Prostate gland (tissue), 2 donors: ENCODE results near the gene SIRT1. TPM values are rescaled to one million over a fixed set of nuclear protein-coding genes. Genes with fewer than 3 reads are reported as not detected.
A peak's percentile ranks its signal among the peaks of the same experiment; 100 is the strongest.
"Not testable (repeated sequence)": the region's sequence is repeated elsewhere in the genome, so short reads cannot be mapped to it uniquely, and the experiment has no call there.

Source experiments
- DNase-seq: peaks from one replicate; pipeline ENCODE4 v3.0.0-alpha.2; 2019; ENCODE audit warnings: low spot score
- H3K27ac ChIP-seq, 2 donors: fragments of 200-600 bp; sonication (generic); 2 replicates each; pipeline ENCODE4 v1.5.1; 2017 to 2019
- H3K27me3 ChIP-seq: fragments of 200-600 bp; sonication (generic); replicated peaks from 2 replicates; pipeline ENCODE4 v1.5.1; 2019; ENCODE audit not compliant: insufficient read depth
- H3K36me3 ChIP-seq, 2 donors: fragments of 200-600 bp; sonication (generic); 1 replicate in 1 of 2; 2 replicates in 1 of 2; pipeline versions ENCODE4 v1.5.1 to v1.8.1; 2017 to 2019
- H3K4me1 ChIP-seq: fragments of 200-600 bp; sonication (generic); replicated peaks from 2 replicates; pipeline ENCODE4 v1.5.1; 2019
- H3K4me3 ChIP-seq, 2 donors: fragments of 200-600 bp; sonication (generic); 2 replicates each; pipeline ENCODE4 v1.5.1; 2017 to 2019
- H3K9me3 ChIP-seq: fragments of 200-600 bp; sonication (generic); 2 replicates; pipeline ENCODE4 v1.5.1; 2017
- POLR2A ChIP-seq: fragments of 450-650 bp; IDR thresholded peaks from one replicate; pipeline ENCODE4 v1.6.1; 2016; ENCODE audit warnings: antibody characterized with exemption, mild to moderate bottlenecking
- POLR2AphosphoS5 ChIP-seq: sonication (generic); formaldehyde crosslinking; IDR thresholded peaks from one replicate; pipeline ENCODE4 v1.6.1; 2017; ENCODE audit warnings: antibody characterized with exemption
- WGBS: methylation state at CpG from one replicate; pipeline ENCODE4 v1.1.5; 2018; 5-methylcytosine and 5-hydroxymethylcytosine counted together
- intact Hi-C: fragments of 100-400 bp; cut with DNase I; formaldehyde crosslinking; loops from one replicate; pipeline ENCODE4 v1.14.2; 2022
- total RNA-seq, 2 donors: library from RNA; depleted of rRNA; stranded (reverse); fragments of >200 nt; gene quantifications; one replicate each; pipeline ENCODE4 v1.1.0, GENCODE V29; 2016
- TF ChIP-seq, protein P1 (sequence below), 4 experiments: fragments of 200-600 bp in 2 of 4; fragments of 450-650 bp in 2 of 4; sonication (generic) in 2 of 4; IDR thresholded peaks; 1 replicate in 3 of 4; 2 replicates in 1 of 4; pipeline ENCODE4 v1.5.1; 2016 to 2019; ENCODE audit warnings: antibody characterized with exemption in 4 of 4, mild to moderate bottlenecking in 2 of 4, moderate library complexity in 2 of 4

SIRT1 gene
- total RNA-seq, 2 donors from 2014 or later = 22.0 to 46.2 TPM

GRCh38 chr10:67875340-67876238 lies 8.9 kb upstream of the SIRT1 start:
- no peak for DNase-seq
- H3K4me1 ChIP-seq = no peaks in the 10 kb centered on the region
- H3K36me3 ChIP-seq = no peaks in the 10 kb centered on the region
- no peak overlapping the region for H3K27ac ChIP-seq
- H3K4me3 ChIP-seq = no peak overlapping the region
- H3K9me3 ChIP-seq = no peaks in the 10 kb centered on the region
- no peak for TF ChIP-seq POLR2A
- TF ChIP-seq, protein P1, sequence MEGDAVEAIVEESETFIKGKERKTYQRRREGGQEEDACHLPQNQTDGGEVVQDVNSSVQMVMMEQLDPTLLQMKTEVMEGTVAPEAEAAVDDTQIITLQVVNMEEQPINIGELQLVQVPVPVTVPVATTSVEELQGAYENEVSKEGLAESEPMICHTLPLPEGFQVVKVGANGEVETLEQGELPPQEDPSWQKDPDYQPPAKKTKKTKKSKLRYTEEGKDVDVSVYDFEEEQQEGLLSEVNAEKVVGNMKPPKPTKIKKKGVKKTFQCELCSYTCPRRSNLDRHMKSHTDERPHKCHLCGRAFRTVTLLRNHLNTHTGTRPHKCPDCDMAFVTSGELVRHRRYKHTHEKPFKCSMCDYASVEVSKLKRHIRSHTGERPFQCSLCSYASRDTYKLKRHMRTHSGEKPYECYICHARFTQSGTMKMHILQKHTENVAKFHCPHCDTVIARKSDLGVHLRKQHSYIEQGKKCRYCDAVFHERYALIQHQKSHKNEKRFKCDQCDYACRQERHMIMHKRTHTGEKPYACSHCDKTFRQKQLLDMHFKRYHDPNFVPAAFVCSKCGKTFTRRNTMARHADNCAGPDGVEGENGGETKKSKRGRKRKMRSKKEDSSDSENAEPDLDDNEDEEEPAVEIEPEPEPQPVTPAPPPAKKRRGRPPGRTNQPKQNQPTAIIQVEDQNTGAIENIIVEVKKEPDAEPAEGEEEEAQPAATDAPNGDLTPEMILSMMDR (IDR thresholded peaks at IDR 0.05) = no peak
- no peak for TF ChIP-seq POLR2AphosphoS5
- no peaks in the 10 kb centered on the region for H3K27me3 ChIP-seq
- 62% methylated on average over 3 of the region's 3 CpGs for WGBS
- intact Hi-C loops = no loop called here

GRCh38 chr10:67877421-67877820 lies 7.0 kb upstream of the SIRT1 start:
- 96% methylated on average over 11 of the region's 11 CpGs for WGBS
- intact Hi-C loops, H3K9me3 ChIP-seq: not testable (repeated sequence)

DNA sequence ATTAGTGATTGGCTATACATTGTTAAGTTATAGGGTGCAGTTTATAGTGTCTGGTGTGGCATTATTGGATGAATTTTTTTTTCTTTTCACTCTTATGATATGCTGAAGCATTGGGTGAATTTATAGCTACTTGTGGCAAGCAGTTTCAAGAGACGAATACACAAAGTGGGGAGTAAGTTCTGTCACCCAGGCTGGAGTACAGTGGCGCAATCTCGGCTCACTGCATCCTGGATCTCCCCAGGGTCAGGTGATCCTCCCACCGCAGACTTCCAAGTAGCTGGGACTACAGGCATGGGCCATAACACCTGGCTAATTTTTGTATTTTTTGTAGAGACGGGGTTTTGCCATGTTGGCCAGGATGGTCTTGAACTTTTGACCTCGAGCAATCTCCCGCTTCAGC lies 6.3 kb upstream of the SIRT1 start:
- intact Hi-C loops = no loop called here
- 87% methylated on average over 7 of the region's 7 CpGs for WGBS
- no peak for DNase-seq
- Histone ChIP-seq H3K27ac (no peak overlapping the region), H3K27me3 (no peaks in the 10 kb centered on the region), H3K4me3 (no peak overlapping the region), H3K4me1 (no peaks in the 10 kb centered on the region), H3K36me3 (no peaks in the 10 kb centered on the region), H3K9me3 (no peaks in the 10 kb centered on the region)
- TF ChIP-seq POLR2A (no peak), POLR2AphosphoS5 (no peak)
- TF ChIP-seq, protein P1 (IDR thresholded peaks at IDR 0.05) = no peak

More at GRCh38 chr10:67877421-67877820, 7.0 kb upstream of the SIRT1 start:
- not testable (repeated sequence) for H3K27ac ChIP-seq, H3K27me3 ChIP-seq, H3K4me1 ChIP-seq, H3K36me3 ChIP-seq, DNase-seq, H3K4me3 ChIP-seq

DNA sequence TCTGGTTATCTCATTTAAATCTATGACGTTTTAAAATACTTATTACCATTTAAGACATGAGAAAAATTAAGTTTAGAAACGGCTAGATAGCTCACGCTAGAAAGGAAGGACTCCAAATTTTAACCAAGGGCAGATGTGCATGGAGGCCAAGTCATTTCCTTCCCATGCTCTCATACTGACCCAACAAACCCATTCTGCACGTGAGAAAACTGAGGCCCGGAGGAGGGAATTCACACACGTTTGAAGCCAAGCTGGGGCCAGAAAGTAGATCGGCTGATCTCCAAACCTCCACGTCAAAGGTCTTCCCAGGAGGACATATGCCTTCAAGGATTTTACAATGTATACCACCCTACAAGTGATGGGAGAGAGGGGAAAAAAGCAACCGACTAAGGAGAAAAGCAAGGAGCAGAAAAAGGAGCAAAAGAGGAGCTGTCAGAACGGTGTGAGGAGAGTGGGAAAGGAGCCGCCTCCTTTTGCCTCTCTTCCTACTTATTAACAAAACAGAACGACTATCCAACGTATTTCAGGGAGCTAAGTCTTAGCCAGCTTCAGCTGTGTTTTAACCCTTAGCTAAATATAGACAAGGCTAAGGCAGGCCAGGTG lies 645 bp upstream of the SIRT1 start:
- Histone ChIP-seq H3K4me3 (peak overlapping the region; percentile 60 to 91), H3K36me3 (no peaks in the 10 kb centered on the region), H3K27ac (peak overlapping the region; percentile 92 to 97), H3K27me3 (no peaks in the 10 kb centered on the region), H3K9me3 (no peaks in the 10 kb centered on the region), H3K4me1 (peaks cover 2% of the 10 kb centered on the region)
- 13% methylated on average over 13 of the region's 13 CpGs for WGBS
- peak; percentile 15 for DNase-seq
- TF ChIP-seq POLR2A = no peak
- TF ChIP-seq, protein P1 (IDR thresholded peaks at IDR 0.05) = no peak
- no peak for TF ChIP-seq POLR2AphosphoS5
- intact Hi-C loops = loop anchor here (10.0 kb wide), 2 partner anchors 191 to 451 kb away; partner anchors contain the start of genes HERC4, HNRNPH3 and PBLD

GRCh38 chr10:67884842-67885670 lies 600 bp downstream of the SIRT1 start:
- intact Hi-C loops = loop anchor here (10.0 kb wide), 2 partner anchors 190 to 450 kb away; partner anchors contain the start of genes HERC4, HNRNPH3 and PBLD
- under 1% methylated on average over 42 of the region's 73 CpGs for WGBS

More at GRCh38 chr10:67884842-67885670, 600 bp downstream of the SIRT1 start:
- Histone ChIP-seq H3K9me3 (no peaks in the 10 kb centered on the region), H3K27ac (peak overlapping the region; percentile 92 to 97), H3K4me3 (peak overlapping the region; percentile 60 to 91), H3K27me3 (no peaks in the 10 kb centered on the region), H3K4me1 (peaks cover 2% of the 10 kb centered on the region), H3K36me3 (no peaks in the 10 kb centered on the region)
- TF ChIP-seq, protein P1 (IDR thresholded peaks at IDR 0.05) = no peak
- TF ChIP-seq POLR2A (peak; percentile 29), POLR2AphosphoS5 (no peak)
- DNase-seq = peak; percentile 67
